ENCODE results near the gene PTDSS2.
"Not testable (repeated sequence)": the region's sequence is repeated elsewhere in the genome, so short reads cannot be mapped to it uniquely, and the experiment has no call there.

PTDSS2 gene

GRCh38 chr11:452203-452744, 2.2 kb downstream of the PTDSS2 start:
- no peak for DNase-seq

GRCh38 chr11:452916-453527, 2.9 kb downstream of the PTDSS2 start:
- no peak for DNase-seq

GRCh38 chr11:453564-453963, 3.5 kb downstream of the PTDSS2 start:
- DNase-seq = no peak

GRCh38 chr11:454043-454442, 4.0 kb downstream of the PTDSS2 start:
- DNase-seq = no peak

GRCh38 chr11:454801-455565, 4.9 kb downstream of the PTDSS2 start:
- no peak for DNase-seq

- no peak for DNase-seq
Measured at GRCh38 chr11:455566-456147, 5.6 kb downstream of the PTDSS2 start.

GRCh38 chr11:456533-456932, 6.5 kb downstream of the PTDSS2 start:
- no peak for DNase-seq

- peak; percentile 15 for DNase-seq
Measured at GRCh38 chr11:457111-457760, 7.2 kb downstream of the PTDSS2 start.

- DNase-seq = no peak
Measured at GRCh38 chr11:459511-460220, 9.6 kb downstream of the PTDSS2 start.

GRCh38 chr11:460331-461199, 10.5 kb downstream of the PTDSS2 start:
- no peak for DNase-seq

- no peak for DNase-seq
Measured at GRCh38 chr11:461626-462025, 11.5 kb downstream of the PTDSS2 start.

- DNase-seq = no peak
Measured at GRCh38 chr11:462107-462890, 12.2 kb downstream of the PTDSS2 start.

- DNase-seq = no peak
Measured at GRCh38 chr11:464316-464715, 14.2 kb downstream of the PTDSS2 start.

- no peak for DNase-seq
Measured at GRCh38 chr11:465896-466530, 15.9 kb downstream of the PTDSS2 start.

- no peak for DNase-seq
Measured at GRCh38 chr11:468036-468435, 18.0 kb downstream of the PTDSS2 start.

- DNase-seq = no peak
Measured at GRCh38 chr11:468493-468892, 18.4 kb downstream of the PTDSS2 start.

GRCh38 chr11:469026-469683, 19.1 kb downstream of the PTDSS2 start:
- DNase-seq = not testable (repeated sequence)

- peak; percentile 53 for DNase-seq
Measured at GRCh38 chr11:469684-470560, 19.8 kb downstream of the PTDSS2 start.

Measured in fibroblast of skin of right biceps (primary cell).